Measurements from ENCODE around the gene APOC3. TPM values are rescaled to one million over a fixed set of nuclear protein-coding genes. Genes with fewer than 3 reads are reported as not detected.

Gene APOC3
- total RNA-seq, 4 donors from 2014 or later, result not detected

DNA sequence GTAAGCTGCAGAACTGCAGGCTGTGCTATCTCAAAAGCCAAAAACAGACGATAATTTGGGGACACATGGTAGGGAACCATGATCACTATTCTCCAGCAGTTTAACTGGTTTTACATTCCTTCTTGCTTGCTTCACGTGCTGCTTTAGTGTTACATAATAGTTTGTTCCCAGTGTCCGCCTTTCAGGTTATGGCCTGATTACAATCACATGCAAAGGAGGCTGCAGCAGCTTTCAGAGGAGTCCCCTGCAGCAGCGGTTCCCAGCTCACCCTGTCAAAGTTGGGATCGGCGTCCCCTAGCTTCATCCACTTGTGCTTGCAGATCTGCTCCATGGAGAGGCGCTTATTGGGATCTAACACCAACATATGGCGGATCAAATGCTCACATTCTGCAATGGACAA is 46.9 kb downstream of the APOC3 start:
- Histone ChIP-seq H3K4me3 (replicated peaks in 1 of 3) (no peak overlapping the region), H3K27me3 (no peaks in the 10 kb centered on the region), H3K36me3 (peaks cover 17% of the 10 kb centered on the region in 2 donors), H3K27ac (no peak overlapping the region), H3K4me1 (peaks cover 8 to 15% of the 10 kb centered on the region in 2 donors), H3K9me3 (no peaks in the 10 kb centered on the region)
- DNase-seq, result no peak
- no peak for TF ChIP-seq POLR2A (IDR thresholded peaks at IDR 0.05)
- TF ChIP-seq, protein P1, sequence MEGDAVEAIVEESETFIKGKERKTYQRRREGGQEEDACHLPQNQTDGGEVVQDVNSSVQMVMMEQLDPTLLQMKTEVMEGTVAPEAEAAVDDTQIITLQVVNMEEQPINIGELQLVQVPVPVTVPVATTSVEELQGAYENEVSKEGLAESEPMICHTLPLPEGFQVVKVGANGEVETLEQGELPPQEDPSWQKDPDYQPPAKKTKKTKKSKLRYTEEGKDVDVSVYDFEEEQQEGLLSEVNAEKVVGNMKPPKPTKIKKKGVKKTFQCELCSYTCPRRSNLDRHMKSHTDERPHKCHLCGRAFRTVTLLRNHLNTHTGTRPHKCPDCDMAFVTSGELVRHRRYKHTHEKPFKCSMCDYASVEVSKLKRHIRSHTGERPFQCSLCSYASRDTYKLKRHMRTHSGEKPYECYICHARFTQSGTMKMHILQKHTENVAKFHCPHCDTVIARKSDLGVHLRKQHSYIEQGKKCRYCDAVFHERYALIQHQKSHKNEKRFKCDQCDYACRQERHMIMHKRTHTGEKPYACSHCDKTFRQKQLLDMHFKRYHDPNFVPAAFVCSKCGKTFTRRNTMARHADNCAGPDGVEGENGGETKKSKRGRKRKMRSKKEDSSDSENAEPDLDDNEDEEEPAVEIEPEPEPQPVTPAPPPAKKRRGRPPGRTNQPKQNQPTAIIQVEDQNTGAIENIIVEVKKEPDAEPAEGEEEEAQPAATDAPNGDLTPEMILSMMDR (IDR thresholded peaks at IDR 0.05), result no peak
- intact Hi-C loops (cut with DNase I), result loop anchor here (5.0 kb wide), 1 partner anchor 351 kb away; no protein-coding TSS in a partner anchor
- 95% methylated on average over 8 of the region's 8 CpGs for WGBS, 2 donors

- H3K36me3 ChIP-seq, result peaks cover 0 to 5% of the 10 kb centered on the region in 2 donors
- peaks cover 0 to 5% of the 10 kb centered on the region in 2 donors for H3K4me1 ChIP-seq
- peak overlapping the region; percentile 4 to 33 (median 24) for H3K27ac ChIP-seq
- H3K4me3 ChIP-seq (replicated peaks in 1 of 3), result no peak overlapping the region
- DNase-seq, result peak in 1 of 2 donors; percentile 12
- no peaks in the 10 kb centered on the region for H3K9me3 ChIP-seq
- TF ChIP-seq POLR2A (IDR thresholded peaks at IDR 0.05), result no peak
- TF ChIP-seq, protein P1 (IDR thresholded peaks at IDR 0.05), result peak; percentile 50 to 84 (median 66)
- 56 to 59% methylated on average over 5 of the region's 5 CpGs for WGBS, 2 donors
- intact Hi-C loops (cut with DNase I), result loop anchor here (2.0 to 5.0 kb wide), 2 partner anchors 229 to 347 kb away; no protein-coding TSS in a partner anchor
- no peaks in the 10 kb centered on the region for H3K27me3 ChIP-seq
These were observed 50.3 kb downstream of the APOC3 start for GRCh38 chr11:116879800-116880625.

DNA sequence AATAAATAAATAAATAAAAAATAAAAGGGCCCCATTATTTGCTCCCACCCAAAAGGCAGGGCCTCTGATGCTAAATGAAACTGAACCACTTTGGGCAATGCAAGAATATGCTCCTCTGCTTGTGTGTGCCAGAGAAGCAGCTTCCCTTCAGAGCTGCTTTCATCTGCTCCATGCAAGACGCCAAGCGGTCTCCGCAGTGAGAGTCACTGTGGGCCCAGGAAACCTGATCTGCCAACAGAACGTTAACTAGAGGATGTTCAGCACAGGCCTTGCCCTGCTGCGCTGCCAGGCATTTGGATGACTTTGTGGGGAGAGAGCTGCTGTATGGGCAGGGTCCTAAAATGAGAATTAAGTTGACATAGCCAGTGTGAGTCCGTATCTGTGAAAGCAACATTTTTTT is 51.4 kb downstream of the APOC3 start:
- no peak overlapping the region for H3K27ac ChIP-seq
- no peaks in the 10 kb centered on the region for H3K27me3 ChIP-seq
- DNase-seq, result no peak
- no peak overlapping the region for H3K4me3 ChIP-seq (replicated peaks in 1 of 3)
- no peak for TF ChIP-seq POLR2A (IDR thresholded peaks at IDR 0.05)
- TF ChIP-seq, protein P1 (IDR thresholded peaks at IDR 0.05), result no peak
- H3K36me3 ChIP-seq, result no peaks in the 10 kb centered on the region
- intact Hi-C loops (cut with DNase I), result no loop called here
- WGBS, 2 donors, result 89 to 92% methylated on average over 6 of the region's 6 CpGs
- H3K4me1 ChIP-seq, result peaks cover 5 to 7% of the 10 kb centered on the region in 2 donors
- no peaks in the 10 kb centered on the region for H3K9me3 ChIP-seq

- intact Hi-C loops (cut with DNase I), result no loop called here
These were observed 52.7 kb downstream of the APOC3 start for GRCh38 chr11:116882386-116882785.

More at GRCh38 chr11:116882386-116882785, 52.7 kb downstream of the APOC3 start:
- no peak for DNase-seq
- Histone ChIP-seq H3K9me3 (no peaks in the 10 kb centered on the region), H3K4me3 (replicated peaks in 1 of 3) (no peak overlapping the region), H3K4me1 (peaks cover 5 to 15% of the 10 kb centered on the region in 2 donors), H3K36me3 (no peaks in the 10 kb centered on the region), H3K27me3 (no peaks in the 10 kb centered on the region), H3K27ac (no peak overlapping the region)
- TF ChIP-seq POLR2A (IDR thresholded peaks at IDR 0.05), result no peak
- TF ChIP-seq, protein P1 (IDR thresholded peaks at IDR 0.05), result no peak

Other genes starting within 250 kb of the APOC3 start
- 10 to 100 TPM; 15.2 to 18.7 (median 17.8) TPM for gene BUD13, start 56.9 kb upstream of the APOC3 start, total RNA-seq
- gene ZPR1, start 41.9 kb upstream of the APOC3 start, total RNA-seq, result 10 to 100 TPM; 23.5 to 39.5 (median 24.0) TPM
- gene APOA5, start 38.0 kb upstream of the APOC3 start, total RNA-seq, result not detected
- gene APOA4, start 6.6 kb upstream of the APOC3 start, total RNA-seq, result not detected
- gene APOA1, start 7.7 kb downstream of the APOC3 start, total RNA-seq, result 10 to 100 TPM in 1 of 4 donors, 1 to 10 TPM in 3; 2.2 to 23.2 (median 8.3) TPM

All from thyroid gland (tissue), 4 donors.